Measurements from ENCODE around the gene NLRP1.
A peak's percentile ranks its signal among the peaks of the same experiment; 100 is the strongest.

Gene NLRP1

GRCh38 chr17:5552841-5553240 lies 31.5 kb downstream of the NLRP1 start:
- DNase-seq = no peak

GRCh38 chr17:5545051-5545987 lies 39.0 kb downstream of the NLRP1 start:
- DNase-seq = no peak

GRCh38 chr17:5544115-5544514 lies 40.2 kb downstream of the NLRP1 start:
- DNase-seq = no peak

- no peak for DNase-seq
These were observed 42.6 kb downstream of the NLRP1 start for GRCh38 chr17:5541610-5542202.

- no peak for DNase-seq
These were observed 44.0 kb downstream of the NLRP1 start for GRCh38 chr17:5540321-5540720.

GRCh38 chr17:5539286-5539685 lies 45.0 kb downstream of the NLRP1 start:
- DNase-seq = no peak

- DNase-seq = no peak
These were observed 47.3 kb downstream of the NLRP1 start for GRCh38 chr17:5536866-5537650.

GRCh38 chr17:5535436-5535835 lies 48.9 kb downstream of the NLRP1 start:
- DNase-seq = no peak

GRCh38 chr17:5533486-5534315 lies 50.6 kb downstream of the NLRP1 start:
- DNase-seq = no peak

- DNase-seq = no peak
These were observed 51.7 kb downstream of the NLRP1 start for GRCh38 chr17:5532581-5532980.

GRCh38 chr17:5531085-5531418 lies 53.3 kb downstream of the NLRP1 start:
- no peak for DNase-seq

- no peak for DNase-seq
These were observed 53.8 kb downstream of the NLRP1 start for GRCh38 chr17:5530265-5531084.

GRCh38 chr17:5527601-5528250 lies 56.6 kb downstream of the NLRP1 start:
- DNase-seq = no peak

- DNase-seq = peak; percentile 23
These were observed 57.3 kb downstream of the NLRP1 start for GRCh38 chr17:5526821-5527598.

- no peak for DNase-seq
These were observed 61.1 kb downstream of the NLRP1 start for GRCh38 chr17:5523249-5523648.

- no peak for DNase-seq
These were observed 61.8 kb downstream of the NLRP1 start for GRCh38 chr17:5522476-5522875.

GRCh38 chr17:5516060-5516792 lies 68.1 kb downstream of the NLRP1 start:
- DNase-seq = no peak

GRCh38 chr17:5514976-5515375 lies 69.3 kb downstream of the NLRP1 start:
- no peak for DNase-seq

GRCh38 chr17:5513628-5514027 lies 70.7 kb downstream of the NLRP1 start:
- DNase-seq = no peak
